SK-N-SH treated with all-trans-retinoic acid at 6 μM for 48 hours (cell line): ENCODE measurements around the gene HINT3.
"Not testable (repeated sequence)": the region's sequence is repeated elsewhere in the genome, so short reads cannot be mapped to it uniquely, and the experiment has no call there.

ENCODE experiments used
- ARNTL ChIP-seq: fragments of 450-650 bp; formaldehyde crosslinking; IDR thresholded peaks from 2 replicates; pipeline ENCODE4 v1.5.0; 2020; ENCODE audit warnings: low read depth, mild to moderate bottlenecking, moderate library complexity, borderline replicate concordance
- CSDC2 ChIP-seq: fragments of 250-450 bp; sonication (Bioruptor Pico); IDR thresholded peaks from 2 replicates; pipeline ENCODE4 v1.5.0; 2020; ENCODE audit warnings: mild to moderate bottlenecking, moderate library complexity
- ISL1 ChIP-seq: fragments of 250-450 bp; sonication (Bioruptor Pico); IDR thresholded peaks from 2 replicates; pipeline ENCODE4 v2.1.2; 2022; ENCODE audit warnings: mild to moderate bottlenecking, moderate library complexity
- RARB ChIP-seq: fragments of 250-450 bp; sonication (Bioruptor Pico); IDR thresholded peaks from 2 replicates; pipeline ENCODE4 v1.8.0; 2021; ENCODE audit warnings: mild to moderate bottlenecking, moderate library complexity
- ZFP3 ChIP-seq: fragments of 250-450 bp; sonication (Bioruptor Pico); IDR thresholded peaks from 2 replicates; pipeline ENCODE4 v1.5.0; 2020; ENCODE audit warnings: mild to moderate bottlenecking, moderate library complexity
- ZFP30 ChIP-seq: fragments of 450-650 bp; formaldehyde crosslinking; IDR thresholded peaks from 2 replicates; pipeline ENCODE4 v1.5.0; 2022; ENCODE audit warnings: mild to moderate bottlenecking, moderate library complexity
- ZNF565 ChIP-seq: fragments of 450-650 bp; formaldehyde crosslinking; conservative IDR thresholded peaks from 2 replicates; pipeline ENCODE4 v1.5.0; 2020; ENCODE audit warnings: low read depth, mild to moderate bottlenecking, moderate library complexity
- ZNF8 ChIP-seq: fragments of 450-650 bp; formaldehyde crosslinking; IDR thresholded peaks from 2 replicates; pipeline ENCODE4 v1.5.0; 2020; ENCODE audit warnings: mild to moderate bottlenecking, moderate library complexity
- TF ChIP-seq, protein P1 (sequence below): fragments of 250-450 bp; sonication (Bioruptor Pico); IDR thresholded peaks from 2 replicates; pipeline ENCODE4 v1.5.0; 2020; ENCODE audit warnings: mild to moderate bottlenecking, moderate library complexity
- TF ChIP-seq, protein P2 (sequence below): fragments of 250-450 bp; sonication (Bioruptor Pico); IDR thresholded peaks from 2 replicates; pipeline ENCODE4 v1.5.1; 2021; ENCODE audit warnings: mild to moderate bottlenecking, moderate library complexity
- TF ChIP-seq, protein P3 (sequence below): fragments of 250-450 bp; sonication (Bioruptor Pico); IDR thresholded peaks from 2 replicates; pipeline ENCODE4 v1.8.0; 2020; ENCODE audit warnings: mild to moderate bottlenecking, moderate library complexity, borderline replicate concordance

- TF ChIP-seq, protein P1, sequence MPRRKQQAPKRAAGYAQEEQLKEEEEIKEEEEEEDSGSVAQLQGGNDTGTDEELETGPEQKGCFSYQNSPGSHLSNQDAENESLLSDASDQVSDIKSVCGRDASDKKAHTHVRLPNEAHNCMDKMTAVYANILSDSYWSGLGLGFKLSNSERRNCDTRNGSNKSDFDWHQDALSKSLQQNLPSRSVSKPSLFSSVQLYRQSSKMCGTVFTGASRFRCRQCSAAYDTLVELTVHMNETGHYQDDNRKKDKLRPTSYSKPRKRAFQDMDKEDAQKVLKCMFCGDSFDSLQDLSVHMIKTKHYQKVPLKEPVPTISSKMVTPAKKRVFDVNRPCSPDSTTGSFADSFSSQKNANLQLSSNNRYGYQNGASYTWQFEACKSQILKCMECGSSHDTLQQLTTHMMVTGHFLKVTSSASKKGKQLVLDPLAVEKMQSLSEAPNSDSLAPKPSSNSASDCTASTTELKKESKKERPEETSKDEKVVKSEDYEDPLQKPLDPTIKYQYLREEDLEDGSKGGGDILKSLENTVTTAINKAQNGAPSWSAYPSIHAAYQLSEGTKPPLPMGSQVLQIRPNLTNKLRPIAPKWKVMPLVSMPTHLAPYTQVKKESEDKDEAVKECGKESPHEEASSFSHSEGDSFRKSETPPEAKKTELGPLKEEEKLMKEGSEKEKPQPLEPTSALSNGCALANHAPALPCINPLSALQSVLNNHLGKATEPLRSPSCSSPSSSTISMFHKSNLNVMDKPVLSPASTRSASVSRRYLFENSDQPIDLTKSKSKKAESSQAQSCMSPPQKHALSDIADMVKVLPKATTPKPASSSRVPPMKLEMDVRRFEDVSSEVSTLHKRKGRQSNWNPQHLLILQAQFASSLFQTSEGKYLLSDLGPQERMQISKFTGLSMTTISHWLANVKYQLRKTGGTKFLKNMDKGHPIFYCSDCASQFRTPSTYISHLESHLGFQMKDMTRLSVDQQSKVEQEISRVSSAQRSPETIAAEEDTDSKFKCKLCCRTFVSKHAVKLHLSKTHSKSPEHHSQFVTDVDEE: not testable (repeated sequence)
- not testable (repeated sequence) for TF ChIP-seq ZNF8; ZFP3 (CRISPR knock-in tag); ISL1 (CRISPR knock-in tag); CSDC2 (CRISPR knock-in tag); ZNF565 (CRISPR knock-in tag); ZFP30 (CRISPR knock-in tag); ARNTL (CRISPR knock-in tag); RARB (CRISPR knock-in tag)
- TF ChIP-seq, protein P2, sequence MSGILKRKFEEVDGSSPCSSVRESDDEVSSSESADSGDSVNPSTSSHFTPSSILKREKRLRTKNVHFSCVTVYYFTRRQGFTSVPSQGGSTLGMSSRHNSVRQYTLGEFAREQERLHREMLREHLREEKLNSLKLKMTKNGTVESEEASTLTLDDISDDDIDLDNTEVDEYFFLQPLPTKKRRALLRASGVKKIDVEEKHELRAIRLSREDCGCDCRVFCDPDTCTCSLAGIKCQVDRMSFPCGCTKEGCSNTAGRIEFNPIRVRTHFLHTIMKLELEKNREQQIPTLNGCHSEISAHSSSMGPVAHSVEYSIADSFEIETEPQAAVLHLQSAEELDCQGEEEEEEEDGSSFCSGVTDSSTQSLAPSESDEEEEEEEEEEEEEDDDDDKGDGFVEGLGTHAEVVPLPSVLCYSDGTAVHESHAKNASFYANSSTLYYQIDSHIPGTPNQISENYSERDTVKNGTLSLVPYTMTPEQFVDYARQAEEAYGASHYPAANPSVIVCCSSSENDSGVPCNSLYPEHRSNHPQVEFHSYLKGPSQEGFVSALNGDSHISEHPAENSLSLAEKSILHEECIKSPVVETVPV (CRISPR knock-in tag): not testable (repeated sequence)
- TF ChIP-seq, protein P3, sequence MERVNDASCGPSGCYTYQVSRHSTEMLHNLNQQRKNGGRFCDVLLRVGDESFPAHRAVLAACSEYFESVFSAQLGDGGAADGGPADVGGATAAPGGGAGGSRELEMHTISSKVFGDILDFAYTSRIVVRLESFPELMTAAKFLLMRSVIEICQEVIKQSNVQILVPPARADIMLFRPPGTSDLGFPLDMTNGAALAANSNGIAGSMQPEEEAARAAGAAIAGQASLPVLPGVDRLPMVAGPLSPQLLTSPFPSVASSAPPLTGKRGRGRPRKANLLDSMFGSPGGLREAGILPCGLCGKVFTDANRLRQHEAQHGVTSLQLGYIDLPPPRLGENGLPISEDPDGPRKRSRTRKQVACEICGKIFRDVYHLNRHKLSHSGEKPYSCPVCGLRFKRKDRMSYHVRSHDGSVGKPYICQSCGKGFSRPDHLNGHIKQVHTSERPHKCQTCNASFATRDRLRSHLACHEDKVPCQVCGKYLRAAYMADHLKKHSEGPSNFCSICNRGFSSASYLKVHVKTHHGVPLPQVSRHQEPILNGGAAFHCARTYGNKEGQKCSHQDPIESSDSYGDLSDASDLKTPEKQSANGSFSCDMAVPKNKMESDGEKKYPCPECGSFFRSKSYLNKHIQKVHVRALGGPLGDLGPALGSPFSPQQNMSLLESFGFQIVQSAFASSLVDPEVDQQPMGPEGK (CRISPR knock-in tag): not testable (repeated sequence)
Observed at GRCh38 chr6:125950716-125951115, 5.9 kb upstream of the HINT3 start.
